Activated CD8-positive, alpha-beta memory T cell treated with anti-CD3 and anti-CD28 coated beads for 24 hours (primary cell): ENCODE data around the gene TRIM7.
"Not testable (repeated sequence)": the region's sequence is repeated elsewhere in the genome, so short reads cannot be mapped to it uniquely, and the experiment has no call there.

Experiments used
- DNase-seq: peaks from one replicate; pipeline ENCODE4 v3.0.0-alpha.2; 2020

TRIM7 gene

DNA sequence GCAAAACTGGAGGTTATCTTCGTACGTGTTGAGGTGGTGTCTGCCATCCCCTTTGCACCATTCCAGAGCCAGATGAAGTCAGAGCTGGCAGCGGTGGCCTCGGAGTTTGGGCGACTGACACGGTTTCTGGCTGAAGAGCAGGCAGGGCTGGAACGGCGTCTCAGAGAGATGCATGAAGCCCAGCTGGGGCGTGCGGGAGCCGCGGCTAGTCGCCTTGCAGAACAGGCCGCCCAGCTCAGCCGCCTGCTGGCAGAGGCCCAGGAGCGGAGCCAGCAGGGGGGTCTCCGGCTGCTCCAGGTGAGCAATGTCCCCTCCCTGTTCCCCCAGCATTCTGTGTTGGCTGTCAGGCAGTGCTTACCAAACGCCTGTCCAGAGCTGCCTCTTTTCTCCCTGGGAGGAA, 27.6 kb upstream of the TRIM7 start:
- no peak for DNase-seq

DNA sequence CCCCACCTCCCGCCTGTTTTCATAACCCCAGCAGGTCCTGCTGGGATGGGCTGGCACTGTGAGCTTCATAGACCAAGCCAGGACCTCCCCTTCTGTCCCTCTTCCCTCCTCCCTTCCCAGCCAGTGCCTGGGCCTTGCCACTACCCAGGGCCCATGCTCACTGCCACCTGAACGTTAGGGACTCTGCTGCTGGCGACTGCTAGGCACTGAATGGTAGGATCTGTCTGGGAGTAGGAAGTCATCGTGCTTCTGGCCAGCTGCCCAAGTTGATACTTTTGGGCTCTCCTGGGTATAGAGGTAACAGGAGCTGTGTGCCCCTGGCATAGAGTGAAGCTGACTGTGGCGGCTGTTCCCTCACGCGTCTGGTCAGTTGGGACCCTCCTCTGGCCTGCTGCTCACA, 26.4 kb upstream of the TRIM7 start:
- DNase-seq: no peak

DNA sequence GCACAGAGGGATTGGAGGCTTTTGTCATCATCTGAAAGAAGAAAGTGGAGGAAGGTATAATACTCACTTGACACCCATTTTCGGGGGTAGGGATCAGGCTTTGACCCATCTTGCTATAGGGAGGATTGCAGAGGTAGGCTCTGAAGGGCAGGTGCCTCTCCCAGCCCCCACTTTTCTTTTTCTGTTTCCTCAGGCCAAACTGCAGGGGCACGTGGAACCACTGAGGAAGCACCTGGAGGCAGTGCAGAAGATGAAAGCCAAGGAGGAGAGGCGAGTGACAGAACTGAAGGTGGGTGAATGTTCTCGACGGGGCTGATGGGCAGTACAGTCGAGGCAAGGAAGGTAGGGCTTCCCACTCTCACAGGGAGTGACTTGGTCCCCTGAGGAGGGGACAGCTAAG, 25.6 kb upstream of the TRIM7 start:
- no peak for DNase-seq

DNA sequence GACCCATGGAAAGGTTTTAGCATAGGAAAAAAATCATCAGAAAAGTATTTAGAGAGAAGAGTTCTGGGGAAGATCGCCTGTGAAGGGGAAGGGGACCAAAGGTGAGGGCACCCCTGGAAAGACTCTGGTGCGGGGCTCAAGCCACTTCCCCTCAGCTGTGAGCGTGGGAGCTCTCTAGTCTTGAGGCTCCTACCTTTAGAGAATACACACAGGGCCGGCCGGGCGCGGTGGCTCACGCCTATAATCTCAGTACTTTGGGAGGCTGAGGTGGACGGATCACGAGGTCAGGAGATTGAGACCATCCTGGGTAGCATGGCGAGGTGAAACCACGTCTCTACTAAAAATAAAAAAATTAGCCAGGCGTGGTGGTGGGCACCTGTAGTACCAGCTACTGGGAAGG, 25.0 kb upstream of the TRIM7 start:
- DNase-seq: no peak

DNA sequence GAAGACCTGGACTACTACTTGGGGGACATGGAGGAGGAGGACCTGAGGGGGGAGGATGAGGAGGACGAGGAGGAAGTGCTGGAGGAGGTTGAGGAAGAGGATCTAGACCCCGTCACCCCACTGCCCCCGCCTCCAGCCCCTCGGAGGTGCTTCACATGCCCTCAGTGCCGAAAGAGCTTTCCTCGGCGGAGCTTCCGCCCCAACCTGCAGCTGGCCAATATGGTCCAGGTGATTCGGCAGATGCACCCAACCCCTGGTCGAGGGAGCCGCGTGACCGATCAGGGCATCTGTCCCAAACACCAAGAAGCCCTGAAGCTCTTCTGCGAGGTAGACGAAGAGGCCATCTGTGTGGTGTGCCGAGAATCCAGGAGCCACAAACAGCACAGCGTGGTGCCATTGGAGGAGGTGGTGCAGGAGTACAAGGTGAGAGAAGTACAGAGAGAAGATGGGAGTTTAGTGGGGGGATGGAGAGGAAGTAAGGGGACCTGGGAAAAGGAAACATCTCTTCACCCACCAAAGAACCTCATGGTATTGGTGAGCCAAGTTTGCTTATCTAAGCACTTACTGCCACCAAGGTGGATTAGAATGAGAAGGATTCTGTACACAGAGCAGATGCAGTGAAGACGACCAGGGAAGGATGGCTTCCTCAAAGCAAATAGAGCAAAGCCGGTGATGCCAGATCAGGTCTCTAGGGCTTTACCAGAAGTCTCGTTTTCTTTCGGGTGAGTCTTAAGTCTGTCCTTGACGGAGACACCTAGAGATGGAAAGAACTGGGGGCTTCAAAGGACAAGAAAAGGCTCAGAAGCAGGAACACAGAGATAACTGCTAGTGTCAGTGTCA, 19.6 kb upstream of the TRIM7 start:
- DNase-seq: no peak

DNA sequence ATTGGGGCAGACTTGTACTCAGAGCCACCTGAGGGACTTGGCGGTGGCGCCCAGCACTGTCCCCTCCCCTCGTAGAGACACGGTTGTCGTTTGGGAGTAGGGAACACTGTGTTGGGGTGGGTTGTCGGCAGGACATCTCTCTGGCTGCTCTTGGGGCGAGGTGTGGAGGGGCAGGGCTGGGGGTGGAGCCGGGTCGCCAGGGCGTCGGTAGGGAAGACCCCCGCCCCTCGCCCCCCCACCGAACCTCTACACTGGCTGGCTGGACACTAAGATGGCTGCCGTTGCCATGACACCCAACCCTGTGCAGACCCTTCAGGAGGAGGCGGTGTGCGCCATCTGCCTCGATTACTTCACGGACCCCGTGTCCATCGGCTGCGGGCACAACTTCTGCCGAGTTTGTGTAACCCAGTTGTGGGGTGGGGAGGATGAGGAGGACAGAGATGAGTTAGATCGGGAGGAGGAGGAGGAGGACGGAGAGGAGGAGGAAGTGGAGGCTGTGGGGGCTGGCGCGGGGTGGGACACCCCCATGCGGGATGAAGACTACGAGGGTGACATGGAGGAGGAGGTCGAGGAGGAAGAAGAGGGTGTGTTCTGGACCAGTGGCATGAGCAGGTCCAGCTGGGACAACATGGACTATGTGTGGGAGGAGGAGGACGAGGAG, 18.9 kb upstream of the TRIM7 start:
- DNase-seq: no peak

DNA sequence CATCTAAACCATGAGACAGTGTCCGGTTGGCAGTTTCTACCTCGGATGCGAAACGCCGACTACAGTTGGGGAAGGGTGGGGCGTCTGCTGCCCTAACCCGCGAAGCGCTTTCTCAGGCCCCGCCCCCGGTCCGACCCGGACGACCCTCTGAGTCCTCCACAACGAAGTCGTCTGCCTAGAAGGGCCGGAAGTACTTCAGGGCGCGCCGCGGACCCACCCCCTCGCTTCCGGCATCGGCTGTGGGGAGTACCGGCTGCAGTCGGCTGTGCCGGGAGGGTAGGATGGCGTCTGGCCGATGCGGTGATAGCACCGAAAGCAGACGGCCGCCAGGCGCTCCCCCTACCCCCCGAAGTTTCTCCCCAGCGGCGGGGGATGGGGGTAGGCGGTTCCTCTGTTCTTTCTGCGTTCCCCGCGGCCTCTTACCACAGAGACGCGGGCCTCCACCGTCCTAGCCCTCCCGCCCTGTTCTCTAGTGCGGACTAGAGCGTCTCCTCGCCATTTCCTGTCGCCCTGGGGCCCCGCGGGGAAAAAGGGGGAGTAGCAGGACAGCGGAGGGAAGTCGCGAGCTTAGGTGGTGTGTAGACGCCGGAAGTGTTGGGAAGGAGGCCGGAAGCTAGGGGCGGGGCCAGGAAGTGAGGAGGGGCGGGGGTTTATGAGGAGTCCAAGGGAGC, 18.2 kb upstream of the TRIM7 start, which contains the start of gene TRIM41:
Gene TRIM41, plus strand, starts transcription at position 224 of the 671 bp plus-strand sequence. CDS start 719 bp downstream, outside the sequence.
- DNase-seq: peak; percentile 98

DNA sequence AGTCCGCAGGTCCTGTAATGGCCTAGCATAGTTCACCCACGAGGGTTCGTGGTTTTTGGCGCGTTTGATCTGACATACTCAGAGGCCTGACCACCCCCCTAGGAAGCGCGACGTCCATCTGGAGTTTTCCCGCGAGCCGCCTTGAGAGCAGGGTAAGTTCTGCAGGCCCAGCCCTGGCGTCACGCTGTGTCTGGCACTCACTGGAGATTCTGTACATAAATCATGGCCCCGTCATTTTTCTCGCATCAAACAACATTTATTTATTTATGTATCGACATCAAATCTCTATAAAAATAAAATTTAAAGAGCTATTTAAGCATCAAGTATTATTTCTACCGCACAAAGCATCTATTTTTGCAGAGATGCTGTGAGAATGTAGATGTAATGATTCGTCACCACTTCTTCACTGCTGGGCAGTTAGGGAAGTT, 17.6 kb upstream of the TRIM7 start:
- DNase-seq: no peak

DNA sequence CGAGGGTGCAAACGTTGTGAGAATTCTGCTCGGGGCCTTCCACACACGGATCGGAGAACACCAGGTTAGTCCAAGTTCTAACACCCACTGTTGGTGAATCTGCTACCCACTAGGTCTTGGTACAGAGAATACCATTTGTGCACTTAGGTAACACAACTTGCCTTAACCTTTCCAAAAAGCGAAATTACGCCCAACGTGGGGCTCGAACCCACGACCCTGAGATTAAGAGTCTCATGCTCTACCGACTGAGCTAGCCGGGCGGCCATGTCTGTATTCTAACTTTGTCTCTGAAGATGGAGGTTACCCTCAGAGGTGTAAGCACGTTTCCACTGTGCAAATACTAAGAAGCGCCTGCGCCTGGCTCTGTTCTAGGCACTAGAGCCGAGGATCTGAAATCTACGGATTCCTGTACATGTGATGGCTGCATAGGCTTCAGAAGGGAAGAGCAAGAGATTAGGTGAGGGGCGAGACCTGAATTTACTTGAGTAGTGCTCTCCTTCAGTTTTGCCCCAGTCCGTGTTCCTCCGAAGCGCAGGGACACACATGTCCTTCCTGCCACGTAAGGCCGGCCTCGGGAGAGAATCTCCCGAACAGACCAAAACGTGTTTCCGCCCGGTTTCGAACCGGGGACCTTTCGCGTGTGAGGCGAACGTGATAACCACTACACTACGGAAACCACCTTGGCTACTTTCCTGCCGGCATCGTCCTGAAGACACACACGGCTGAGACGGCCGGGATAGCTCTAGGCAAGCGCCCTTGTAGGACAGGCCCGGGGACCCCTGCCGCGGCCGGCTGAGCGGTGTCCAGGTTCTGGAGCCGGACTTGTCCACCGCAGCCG, 17.0 kb upstream of the TRIM7 start:
- DNase-seq: peak; percentile 100

DNA sequence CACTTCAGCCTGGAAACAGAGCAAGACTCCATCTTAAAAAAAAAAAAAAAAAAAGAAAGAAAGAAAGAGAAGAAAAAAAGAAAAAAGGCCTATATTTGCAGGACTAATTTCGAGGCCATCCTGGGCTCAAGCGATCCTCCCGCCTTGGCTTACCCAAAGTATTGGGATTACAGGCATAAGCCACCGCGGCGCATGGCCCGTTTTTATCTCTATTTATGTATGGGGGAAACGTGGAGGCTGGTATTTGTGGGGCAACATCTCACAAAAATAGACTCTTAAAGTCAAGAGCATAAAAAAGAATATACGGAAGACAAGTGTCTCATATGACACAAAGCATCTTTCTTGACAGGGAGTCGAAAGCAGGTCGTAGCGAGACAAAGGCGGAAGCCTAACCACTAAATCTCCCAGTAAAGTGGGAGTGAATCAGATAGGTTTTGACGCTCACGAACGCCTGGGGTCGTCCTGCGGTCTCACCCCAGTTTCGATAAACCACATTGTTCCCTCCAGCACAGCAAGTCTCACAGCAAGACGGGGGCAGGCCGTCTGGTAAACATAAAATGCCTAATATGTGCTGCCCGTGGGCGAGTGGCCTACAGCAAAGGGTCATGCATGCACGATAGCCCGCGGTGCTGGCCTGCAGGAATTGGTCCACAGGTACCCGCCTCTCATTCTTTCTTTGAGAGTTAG, 16.3 kb upstream of the TRIM7 start:
- DNase-seq: no peak

DNA sequence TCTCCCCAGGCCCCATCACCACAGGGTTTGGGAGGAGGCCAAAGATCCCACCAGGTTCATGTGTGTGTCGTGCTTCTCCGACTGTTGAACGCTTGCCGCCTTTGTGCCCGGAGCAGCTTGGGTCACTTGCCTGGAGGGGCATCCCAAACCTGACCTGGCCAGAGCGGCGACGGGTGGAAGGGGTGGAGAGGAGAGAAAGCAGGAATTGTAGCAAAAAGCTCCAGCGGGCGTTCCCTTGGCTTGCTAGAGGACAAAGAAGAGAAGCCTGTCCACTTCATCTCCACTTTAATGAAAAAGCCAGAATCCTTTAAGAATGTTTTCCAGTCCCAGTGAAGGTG, 15.2 kb upstream of the TRIM7 start:
- no peak for DNase-seq

DNA sequence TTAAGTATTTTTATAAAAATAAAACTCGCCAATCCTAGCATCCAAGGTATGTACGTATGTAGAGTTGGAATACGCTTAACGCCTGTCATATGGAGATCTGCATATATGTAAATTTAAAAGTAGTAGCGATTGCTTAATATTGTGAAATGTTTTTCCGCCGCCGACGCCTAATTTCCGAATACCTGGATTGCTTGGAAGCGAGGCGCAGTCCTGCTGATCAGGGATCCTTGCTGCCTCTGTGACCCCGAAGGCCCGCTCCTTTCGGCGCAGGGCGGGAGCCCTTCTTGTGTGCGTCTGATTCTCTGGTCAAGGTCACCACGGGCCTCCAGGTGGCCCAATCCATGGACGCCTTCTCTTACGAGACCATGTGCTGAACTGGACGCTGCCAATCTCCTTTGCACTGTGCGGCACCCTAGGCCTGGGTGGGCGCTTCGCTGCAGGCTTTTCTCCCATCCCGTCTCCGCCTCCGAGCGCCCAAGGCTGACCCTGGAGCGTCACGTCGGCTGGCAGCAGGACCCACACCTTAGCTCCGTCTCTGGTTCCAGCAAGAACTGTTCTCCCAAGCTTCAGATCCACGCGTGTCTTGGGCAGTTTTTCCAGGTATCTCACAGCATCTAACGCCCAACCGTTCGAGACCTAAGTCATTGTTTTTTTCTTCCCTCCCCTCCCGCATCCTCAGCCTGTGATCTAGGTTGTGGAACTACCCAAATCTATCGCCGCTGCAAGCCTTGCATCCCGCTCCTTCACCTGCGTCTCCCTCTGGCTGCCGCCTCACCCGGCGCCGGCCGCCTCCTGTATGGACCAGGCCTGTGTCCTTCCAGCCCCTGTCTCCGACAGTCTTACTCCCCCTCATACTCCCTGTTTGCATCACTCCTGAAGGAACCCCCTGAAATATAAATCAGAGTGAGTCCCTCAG, 14.5 kb upstream of the TRIM7 start:
- DNase-seq: no peak

DNA sequence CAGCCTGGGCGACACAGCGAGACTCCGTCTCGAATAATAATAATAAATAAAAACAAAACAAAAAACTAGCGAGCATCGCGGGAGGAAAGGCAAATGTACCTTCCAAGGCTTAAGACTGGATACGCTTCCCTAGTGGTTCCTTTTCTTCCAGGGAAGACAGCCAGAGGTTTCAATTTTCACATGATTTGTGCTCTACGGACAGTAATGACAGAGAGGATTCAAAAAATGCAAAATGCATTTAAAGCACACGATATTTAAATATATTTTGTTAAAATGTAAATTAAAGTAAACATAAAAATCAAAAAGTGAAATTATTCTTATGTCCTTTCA, 13.8 kb upstream of the TRIM7 start:
- DNase-seq: no peak

DNA sequence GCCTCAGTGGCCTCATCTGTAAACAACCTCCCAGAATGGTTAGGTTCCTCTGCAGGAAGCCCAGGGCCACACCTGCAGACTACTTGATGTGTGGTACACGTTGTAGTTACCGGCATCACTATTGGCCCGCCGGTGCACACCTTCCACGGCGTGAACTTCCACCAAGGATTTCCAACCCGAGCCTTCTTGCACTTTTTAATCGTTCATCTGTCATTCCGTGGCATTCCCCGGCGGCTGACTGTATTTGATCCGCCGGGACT, 12.7 kb upstream of the TRIM7 start:
- DNase-seq: peak; percentile 80

DNA sequence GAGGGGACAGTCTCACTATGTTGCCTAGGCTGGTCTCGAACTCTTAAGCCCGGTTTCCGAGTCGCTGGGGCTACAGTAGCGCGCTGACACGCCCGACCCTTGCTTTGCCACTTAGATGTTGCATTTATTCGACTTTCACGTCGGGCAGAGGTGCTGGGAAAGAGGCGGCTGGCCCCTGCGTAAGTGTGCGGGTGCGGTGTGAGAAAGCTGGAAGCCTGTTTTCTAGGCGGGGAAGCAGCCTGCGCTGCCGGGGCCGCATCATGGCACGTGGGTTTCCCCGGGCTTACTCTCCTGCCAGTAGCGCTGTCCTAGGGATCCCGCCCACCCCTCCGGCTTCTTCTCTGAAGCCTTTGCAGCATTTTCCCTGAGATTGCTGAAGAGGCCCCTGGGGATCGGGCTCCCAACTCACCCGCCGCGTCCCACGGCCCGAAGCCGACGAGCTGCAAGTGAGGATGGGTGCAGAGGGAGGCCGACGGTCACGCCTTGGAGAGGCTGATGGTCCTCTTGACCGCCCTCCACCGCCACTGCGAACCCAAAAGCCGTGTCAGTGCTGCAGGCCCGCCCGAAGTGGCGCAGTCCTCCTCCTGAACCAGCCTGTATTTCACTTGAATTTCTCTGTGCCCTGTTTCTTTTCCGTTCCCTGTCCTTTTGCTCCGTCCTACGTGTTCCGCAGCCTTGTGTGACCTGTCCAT, 12.3 kb upstream of the TRIM7 start:
- DNase-seq: peak; percentile 83

DNA sequence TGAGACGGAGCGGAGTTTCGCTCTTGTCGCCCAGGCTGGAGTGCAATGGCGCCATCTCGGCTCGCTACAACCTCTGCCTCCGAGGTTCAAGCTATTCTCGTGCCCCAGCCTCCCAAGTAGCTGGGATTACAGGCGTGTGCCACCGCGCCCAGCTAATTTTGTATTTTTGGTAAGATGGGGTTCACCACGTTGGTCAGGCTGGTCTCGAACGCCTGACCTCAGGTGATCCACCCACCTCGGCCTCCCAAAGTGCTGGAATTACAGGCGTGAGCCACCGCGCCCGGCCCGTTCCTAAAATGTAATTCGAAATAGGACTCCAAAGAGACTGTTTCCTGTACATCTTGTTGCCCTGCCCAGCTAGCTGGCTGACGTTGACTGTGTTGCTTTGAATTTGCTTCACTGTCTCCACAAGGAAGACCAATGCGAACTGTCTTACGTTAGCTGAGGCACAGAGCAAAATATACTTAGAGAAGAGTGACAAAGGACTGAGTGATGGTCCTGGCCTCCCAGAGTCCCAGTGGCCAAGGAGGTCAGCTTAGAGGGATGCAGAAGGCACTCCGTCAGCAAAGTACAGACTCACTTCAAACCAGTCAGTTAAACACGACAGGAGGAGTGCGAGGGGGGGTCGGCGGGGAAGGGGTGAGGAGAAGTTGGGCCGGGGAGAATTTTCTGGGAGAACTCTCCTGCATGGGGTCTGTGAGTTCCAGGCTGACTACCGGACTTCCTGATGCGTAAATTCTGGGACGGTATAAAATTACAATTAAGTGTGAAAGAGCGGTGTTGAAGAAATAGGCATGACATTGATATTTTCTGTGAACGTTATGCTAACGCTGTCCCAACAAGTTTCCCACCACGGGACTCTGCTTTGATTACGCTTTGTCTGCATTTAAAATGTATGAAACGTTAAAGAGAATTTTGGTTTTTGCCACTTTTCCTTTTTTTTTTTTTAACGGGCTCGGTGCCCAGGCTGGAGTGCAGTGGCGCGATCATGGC, 11.3 kb upstream of the TRIM7 start:
- peak; percentile 71 for DNase-seq

DNA sequence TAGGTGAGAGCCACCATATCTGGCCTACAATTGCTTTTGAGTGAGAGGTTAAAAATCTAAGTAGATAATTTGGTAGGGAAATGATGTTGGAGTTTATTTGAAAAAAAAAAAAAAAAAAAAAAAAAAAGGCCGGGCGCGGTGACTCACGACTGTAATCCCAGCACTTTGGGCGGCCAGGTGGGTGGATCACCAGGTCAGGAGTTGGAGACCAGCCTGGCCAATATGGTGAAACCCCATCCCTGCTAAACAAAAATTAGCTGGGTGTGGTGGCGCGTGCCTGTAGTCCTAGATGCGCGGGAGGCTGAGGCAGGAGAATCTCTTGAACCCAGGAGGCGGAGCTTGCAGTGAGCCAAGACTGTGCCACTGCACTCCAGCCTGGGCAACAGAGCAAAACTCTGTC, 9.3 kb upstream of the TRIM7 start:
- DNase-seq: not testable (repeated sequence)

DNA sequence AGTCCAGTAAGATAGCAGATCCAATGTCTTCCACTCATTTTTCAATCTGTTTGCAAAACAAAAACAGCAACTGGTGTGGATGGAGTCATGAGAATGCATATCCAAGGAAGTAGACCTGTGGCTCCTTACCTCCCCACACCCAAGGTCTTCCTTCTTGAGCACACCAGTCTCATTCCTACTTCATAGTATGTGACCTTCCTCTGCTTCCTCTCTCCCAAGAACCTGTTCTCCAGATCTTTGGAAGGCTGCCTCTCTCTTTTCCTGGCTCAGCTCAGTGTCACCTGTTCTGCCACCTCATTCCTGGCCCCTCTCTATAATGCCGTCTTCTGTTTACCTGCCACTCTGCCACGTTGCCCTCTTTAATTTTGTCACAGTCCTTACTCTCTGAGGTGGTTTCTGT, 7.9 kb upstream of the TRIM7 start:
- no peak for DNase-seq

DNA sequence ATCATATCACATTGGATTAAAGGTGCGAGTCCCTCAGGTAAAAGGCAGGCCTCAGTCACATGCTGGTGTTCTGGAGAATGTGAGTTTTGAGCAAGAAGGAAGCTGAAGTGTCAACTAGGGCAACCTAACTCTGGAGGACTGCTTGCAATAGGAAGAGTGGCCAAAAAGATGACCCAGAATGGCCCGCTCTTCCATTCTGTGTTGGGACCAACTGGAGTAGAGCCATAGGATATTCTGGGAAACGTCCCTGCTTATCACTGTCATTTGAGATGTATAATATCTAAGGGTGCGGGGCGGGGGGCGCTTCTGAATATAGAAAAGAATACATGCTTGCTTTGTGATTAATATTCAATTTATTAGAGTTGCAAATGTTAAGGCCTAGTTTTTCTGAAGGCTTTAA, 7.1 kb upstream of the TRIM7 start:
- DNase-seq: no peak

DNA sequence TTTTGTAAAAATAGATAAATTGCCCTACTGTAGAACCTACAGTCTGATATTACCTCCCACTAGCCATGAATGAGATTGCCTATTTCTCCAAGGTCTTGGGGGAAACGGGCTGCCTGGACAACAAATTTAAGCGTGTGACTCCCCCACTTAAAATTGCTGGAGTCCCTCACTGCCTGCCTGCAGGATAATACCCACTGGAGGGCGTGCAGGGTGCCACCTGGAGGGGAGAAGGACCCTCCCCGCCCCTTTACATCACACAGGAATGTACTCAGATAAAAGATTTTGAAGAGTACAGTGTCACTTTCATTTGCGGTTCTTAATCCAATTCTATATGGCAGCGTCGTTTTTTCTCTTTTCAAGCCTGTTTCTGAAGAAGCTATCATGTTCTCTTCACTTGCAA, 6.2 kb upstream of the TRIM7 start:
- no peak for DNase-seq
